ENCODE results near the gene FALEC.
A peak's percentile ranks its signal among the peaks of the same experiment; 100 is the strongest.

The FALEC gene

DNA sequence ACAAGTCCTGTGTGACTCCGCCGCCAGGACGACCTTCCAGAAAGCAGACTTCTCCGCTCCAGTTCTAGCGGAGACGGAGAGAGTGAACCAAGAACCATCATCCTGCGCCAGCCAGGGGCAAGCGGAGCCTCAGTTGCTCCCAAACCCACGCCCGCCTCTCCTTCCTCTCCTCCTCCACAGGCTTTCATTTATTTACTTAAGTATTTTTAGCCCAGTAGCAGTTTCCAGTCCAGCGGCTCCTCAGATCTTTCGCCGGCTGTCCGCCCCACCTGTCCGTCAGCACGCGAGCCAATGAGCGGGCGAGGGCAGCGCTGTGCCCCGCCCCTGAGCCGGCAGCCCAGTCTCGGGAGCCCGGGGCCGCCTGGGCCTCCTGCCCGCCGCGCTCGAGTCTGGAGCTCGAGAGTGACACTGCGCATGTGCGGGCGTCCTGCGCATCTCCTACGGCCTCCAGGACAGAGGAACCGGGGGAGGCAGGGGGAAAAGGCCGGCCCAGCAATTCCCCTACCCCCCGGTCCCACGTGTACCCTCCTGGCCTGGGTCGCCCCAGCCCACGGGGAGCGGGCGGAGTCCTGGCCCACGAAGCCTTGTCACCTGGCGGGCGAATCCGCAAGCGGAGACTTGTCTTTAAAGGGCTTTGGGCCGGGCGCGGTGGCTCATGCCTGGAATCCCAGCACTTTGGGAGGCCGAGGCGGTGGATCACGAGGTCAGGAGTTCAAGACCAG lies at the start of gene FALEC:
Gene FALEC (plus strand): TSS at position 425 of the 722 bp plus-strand sequence.
- peak; percentile 99 for DNase-seq

DNA sequence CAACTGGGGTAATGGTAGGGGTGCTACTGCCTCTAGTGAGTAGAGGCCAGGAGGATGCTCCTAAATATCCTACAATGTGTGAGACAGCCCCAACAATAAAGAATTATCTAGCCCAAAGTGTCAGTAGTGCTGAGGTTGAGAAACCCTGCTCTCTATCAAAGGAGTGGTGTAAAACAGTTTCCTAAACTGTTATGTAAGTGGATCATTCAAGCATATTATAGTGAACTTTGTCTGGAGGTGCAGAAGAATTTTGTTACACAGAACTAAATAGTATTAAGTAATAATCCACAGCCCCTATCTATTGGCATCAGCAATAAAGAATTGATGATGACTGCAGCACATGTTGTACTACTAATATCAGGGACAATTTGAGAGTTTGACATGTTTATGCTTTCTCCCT lies 48.6 kb upstream of the FALEC start:
- DNase-seq: no peak

DNA sequence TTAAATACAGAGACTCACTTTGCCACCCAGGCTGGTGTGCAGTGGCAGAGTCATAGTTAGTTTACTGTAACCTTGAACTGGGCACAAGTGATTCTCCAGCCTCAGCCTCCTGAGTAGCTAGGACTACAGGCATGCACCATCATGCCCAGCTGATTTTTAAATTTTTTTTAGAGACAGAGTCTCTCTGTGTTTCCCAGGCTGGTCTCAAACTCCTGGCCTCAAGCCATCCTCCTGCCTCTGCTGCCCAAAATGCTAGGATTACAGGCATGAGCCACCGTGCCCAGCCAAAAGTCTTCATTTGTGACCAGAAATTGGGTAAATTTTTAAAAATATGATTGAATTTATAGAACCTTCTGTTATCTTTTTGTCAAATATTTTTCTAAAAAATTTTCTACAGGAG lies 46.3 kb upstream of the FALEC start:
- DNase-seq: no peak

DNA sequence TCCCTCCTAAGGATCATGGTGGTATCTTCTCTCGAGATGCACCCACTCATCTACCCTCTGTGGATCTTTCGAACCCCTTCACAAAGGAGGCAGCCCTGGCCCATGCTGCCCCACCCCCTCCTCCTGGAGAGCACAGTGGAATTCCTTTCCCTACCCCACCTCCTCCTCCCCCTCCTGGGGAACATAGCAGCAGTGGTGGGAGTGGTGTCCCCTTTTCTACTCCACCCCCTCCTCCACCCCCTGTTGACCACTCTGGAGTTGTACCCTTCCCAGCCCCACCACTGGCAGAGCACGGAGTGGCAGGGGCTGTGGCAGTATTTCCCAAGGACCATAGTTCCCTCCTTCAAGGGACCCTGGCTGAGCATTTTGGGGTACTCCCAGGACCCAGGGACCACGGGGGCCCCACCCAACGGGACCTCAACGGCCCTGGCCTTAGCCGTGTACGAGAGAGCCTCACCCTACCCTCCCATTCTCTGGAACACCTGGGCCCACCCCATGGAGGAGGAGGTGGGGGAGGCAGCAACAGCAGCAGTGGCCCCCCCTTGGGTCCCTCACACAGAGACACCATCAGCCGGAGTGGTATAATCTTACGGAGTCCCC lies 42.9 kb upstream of the FALEC start:
- DNase-seq: no peak

DNA sequence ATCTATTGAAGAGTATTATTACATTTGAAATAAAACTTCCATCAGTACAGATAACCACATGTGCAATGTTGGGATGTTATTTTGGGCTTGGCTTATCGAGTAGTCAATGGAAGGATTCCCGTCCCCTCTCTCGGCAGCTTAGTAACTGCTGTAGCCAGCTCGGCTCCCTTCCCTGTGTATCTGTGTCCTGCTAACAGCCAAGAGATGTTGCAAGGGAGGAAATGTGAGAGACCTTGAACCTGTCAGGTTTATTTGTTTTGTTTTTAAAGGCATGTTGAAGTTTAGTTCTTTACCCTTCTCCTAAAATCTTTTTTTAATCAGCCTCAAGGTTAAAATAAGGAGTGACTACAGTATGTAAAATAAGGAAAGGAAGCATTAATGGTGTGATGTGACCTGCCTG lies 41.9 kb upstream of the FALEC start:
- DNase-seq: no peak

DNA sequence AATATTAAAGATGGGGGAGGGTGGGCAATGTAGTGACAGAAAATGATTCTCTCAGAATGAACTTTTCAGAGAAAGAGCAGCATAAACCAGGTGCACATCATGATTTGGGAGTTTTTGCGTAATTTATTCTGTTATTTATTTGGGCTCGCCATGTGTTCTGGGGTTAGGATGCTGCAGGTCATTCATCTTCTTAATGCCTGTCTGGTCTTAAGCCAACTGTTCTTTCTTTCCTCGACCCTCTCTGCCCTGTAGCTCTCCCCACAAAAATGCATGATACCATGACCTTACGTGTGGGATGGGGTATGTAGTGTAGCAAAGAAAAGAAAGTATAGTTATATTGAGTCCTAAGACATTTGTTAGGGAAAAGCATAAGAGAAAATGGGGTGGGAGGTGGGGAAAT lies 40.7 kb upstream of the FALEC start:
- no peak for DNase-seq

DNA sequence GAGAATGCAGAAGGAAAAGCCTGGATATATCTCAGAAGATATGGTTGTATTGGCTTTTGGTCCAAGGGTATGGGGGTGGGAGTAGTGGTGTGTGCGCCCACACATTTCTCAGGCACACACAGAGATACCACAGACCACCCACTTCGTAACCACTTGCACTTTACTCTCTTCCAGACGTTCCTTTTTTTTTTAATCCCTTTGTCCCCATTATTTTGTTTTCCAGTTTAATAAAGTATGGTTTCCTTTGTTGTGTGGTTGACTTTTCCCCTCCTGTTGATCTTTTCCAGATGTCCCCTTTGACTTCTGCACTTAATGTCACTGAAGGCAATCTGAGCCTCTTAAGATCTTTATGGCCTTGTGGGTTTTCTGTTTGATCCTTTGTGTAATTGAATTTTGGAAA lies 38.8 kb upstream of the FALEC start:
- DNase-seq: no peak

DNA sequence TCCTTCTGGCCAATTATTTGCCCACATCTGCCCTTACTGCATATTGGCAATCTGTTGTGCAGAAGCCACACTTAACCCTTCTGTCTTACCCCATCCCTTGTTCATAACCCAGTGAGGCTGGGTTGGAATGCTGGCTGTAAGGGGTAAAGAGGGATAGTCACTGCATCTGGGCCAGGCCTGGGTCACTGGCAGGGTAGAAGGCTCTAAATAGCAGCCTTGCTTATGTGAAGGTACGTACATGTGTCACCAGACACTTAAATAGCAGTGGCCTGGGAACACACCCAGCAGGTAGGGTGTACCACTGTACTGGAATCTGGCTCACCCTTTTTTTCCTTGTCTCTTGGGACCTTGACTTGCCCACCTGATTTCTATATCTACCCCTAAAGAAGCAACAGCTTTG lies 38.2 kb upstream of the FALEC start:
- DNase-seq: no peak

DNA sequence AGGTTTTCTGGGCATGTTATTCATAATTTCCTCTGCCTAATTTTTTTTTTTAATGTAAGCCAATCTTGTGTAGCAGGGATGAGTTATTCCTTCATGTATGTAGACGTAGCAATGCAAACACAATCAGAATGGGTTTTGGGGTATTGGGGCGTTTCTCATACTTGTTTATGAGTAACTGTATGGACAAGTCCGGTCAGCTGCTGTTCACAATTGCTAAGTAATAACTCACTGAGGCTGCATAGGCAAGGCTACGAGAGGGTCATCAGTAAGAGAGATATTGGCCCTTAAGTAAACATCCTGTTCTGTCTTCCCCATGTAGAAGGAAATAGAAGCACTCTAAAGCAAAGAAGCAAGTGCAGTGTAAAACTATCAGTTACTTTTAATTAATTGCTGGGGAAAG lies 37.8 kb upstream of the FALEC start:
- DNase-seq: no peak

DNA sequence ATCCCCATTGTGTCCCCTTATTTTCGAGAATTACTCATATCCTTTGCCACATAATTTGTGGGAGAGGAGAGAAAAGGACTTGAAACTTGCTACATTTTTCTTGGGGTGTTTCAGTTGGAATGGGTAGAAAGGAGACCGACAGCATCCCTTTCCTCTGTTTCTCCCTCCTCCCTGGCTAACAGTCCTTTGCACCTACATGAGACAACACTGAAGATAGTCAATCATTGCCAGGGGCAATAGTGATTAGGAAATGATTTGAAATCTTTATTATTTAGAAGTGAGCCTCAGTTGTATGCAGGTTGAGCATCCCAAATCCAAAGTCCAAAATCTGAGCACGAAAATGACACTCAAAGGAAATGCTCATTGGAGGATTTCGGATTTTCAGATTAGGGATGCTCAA lies 36.2 kb upstream of the FALEC start:
- no peak for DNase-seq

DNA sequence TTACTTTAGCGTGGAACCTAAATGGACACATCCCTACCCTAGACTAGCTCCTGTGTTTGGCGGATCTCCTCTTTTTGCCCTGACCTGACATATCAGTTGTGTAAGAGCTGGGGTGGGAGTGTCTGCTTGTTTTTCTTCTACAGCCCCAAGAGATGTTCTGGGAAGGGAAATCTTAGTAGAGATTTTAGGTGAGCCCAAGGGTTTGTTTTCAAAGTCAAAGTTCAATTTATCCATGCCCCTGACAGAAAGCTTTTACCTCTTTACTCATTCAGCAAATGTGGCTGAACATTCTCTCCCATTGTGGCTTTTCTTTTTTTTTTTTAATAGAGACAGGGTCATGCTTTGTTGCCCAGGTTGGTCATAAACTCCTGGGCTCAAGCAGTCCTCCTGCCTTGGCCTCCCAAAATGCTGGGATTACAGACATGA lies 35.6 kb upstream of the FALEC start:
- DNase-seq: no peak

DNA sequence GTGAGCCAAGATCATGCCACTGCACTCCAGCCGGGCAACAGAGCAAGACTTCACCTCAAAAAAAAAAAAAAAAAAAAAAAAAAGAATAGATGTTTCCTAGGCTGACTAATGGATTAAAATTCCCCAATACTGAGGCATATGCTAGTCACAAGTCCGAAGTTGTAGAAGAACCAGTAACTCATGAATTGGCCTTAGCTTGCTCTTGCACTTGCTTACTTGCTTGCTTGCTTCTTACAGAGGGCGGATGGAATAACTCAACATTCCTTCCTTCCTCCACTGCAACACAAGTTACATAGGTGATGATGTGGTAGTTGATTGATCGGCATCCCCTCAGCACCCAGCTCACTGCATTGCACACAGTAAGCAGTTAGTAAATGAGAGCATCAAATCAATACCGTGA lies 31.1 kb upstream of the FALEC start:
- no peak for DNase-seq

DNA sequence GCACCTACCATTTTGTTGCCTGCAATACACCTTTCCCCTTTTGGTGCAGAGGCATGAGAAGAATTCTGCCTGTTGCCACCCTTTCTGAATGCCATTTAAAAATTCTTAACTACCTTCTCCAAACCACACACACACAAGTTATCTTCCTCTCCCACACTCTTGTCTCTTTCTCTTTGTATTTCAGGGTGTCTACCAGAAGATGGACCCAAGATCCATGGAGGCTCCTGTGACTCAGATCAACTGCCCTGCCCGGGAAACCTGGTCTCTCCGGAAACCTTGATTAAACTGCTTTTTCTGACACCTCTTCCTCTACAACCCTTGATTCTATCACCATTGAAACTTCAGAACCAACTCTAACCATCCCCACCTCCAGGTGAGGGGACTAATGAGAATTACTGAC lies 30.7 kb upstream of the FALEC start:
- no peak for DNase-seq

DNA sequence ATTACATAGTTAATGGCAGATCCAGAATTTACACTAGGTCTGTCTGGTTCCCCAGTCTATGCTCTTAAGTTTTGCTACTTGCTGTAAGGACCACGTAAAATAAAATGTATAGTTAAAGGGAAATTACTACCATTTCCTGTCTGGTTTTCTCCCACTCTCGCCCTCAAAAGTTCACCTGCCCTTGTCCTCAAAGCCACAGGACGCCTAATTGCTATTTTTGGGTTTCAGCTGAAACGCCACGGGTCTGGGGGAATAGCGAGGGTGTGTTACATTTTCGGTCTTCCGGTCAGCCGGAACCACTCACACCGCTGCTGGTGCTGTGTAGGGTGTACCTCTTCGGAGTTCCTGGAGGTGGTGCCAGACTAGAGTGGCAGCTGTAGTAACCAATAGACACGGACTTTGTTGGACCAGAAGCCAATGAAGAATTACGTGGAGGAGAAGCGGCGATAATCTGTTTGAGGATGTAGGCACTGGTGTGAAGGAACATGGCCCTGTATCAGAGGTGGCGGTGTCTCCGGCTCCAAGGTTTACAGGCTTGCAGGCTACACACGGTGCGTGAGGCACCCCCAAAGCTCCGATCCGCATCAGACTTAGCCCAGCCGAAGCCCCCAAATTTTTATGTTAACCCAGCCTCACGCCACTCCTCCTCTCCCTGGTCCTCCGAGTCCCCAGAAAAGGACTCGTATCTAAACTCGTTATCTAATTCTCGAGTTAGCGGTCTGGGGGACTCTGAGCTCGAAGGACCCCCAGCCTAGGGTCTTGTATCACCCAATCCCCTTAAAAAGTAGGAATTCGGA lies 28.4 kb upstream of the FALEC start, which contains the start of gene TARS2:
Gene TARS2 (plus strand): TSS at position 454 of the 797 bp plus-strand sequence. CDS start 32 bp downstream, at position 486.
- DNase-seq: peak; percentile 100

DNA sequence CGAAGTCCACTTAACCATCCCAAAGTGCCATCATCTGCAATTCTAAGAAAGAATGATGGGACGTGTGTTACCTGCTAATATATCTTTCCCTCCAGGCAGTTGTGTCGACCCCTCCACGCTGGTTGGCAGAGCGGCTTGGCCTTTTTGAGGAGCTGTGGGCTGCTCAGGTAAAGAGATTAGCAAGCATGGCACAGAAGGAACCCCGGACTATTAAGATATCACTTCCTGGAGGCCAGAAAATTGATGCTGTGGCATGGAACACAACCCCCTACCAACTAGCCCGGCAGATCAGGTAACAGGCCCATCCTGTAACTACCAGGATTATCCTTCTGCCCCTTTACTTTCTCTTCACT lies 27.8 kb upstream of the FALEC start:
- no peak for DNase-seq

DNA sequence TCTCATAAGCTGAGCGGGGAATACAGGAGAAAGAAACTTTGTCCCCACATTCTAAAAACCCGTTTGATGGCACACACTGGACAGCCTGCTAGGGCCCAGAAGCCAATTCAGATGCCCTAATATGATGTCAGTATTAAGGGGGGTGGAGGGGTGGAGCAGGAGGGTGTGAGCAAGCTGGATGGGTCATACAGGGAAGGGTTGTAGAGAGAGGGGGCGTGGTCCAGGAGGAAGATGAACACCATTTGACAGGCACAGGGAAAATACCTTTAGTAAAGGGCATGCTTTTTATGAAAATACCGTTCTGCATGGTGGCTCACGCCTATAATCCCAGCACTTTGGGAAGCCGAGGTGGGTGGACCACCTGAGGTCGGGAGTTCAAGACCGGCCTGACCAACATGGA lies 22.4 kb upstream of the FALEC start:
- DNase-seq: no peak

DNA sequence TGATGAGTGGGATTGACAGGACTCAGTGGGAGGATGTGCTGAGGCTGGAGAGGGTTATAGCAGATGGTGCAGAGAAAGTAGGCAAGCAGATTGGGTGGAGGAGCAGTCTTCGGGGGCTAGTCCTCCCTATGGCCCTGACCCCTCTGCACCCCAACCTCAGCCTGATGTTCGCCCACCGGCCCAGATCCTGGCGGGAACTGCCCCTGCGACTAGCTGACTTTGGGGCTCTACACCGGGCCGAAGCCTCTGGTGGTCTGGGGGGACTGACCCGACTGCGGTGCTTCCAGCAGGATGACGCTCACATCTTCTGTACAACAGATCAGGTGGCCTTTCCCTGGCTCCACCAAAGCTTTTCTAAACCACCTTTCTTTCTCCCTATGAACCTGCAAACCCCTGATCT lies 17.2 kb upstream of the FALEC start:
- no peak for DNase-seq

DNA sequence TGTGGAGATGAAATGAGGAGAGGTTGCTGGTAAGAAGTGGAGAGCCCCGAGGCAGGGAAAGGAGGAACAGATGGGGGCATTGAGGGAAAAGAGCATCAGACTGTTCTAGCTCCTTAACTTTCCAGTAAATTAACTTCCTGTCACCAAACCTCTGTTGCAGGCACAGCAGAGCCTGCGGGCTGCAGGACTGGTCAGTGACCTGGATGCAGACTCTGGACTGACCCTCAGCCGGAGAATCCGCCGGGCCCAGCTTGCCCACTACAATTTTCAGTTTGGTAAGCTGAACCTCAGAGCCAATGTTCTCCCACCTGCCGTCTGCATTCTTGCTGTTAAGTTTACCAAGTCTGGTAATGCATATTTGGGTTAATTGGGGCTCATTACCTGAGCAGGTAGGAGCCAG lies 10.1 kb upstream of the FALEC start:
- no peak for DNase-seq

DNA sequence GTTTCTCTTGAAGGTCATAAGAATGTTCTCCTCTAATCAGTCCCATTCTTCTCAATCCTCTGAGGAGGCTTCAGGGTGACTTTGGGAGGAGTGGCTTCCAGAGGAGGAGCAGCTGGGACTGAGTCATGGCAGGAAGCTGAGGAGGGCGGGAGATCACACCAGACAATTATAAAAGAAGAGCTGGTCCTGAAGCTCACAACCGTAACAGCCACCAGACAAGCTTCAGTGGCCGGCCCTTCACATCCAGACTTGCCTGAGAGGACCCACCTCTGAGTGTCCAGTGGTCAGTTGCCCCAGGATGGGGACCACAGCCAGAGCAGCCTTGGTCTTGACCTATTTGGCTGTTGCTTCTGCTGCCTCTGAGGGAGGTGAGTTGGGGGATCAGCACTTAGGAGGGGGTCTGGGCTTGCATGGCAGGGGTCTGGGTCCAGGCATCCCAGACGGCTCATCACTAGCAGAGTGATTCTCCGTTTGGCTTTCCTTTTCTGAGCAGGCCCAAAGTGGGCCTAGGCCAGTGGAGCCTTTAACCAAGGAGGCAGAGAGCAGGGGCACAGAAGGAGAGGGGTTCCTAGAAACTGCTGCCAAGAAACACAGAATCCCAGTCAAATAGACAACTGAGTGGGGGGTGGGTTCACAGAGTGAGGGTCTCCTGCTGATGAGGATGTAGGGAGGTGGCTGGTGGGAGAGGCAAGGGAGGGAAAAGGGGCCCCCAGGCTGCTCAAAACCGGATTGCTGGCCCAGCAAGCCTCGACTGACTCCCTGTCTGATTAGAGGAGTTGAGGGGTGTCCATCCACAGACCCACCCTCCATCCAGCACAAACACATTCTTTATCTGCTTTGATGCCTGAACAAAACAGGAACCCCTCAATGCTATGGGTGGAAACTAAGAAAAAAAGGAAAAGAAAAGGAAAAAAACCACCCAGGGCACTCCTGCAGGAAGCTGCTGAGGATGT lies 7.4 kb upstream of the FALEC start, which contains the start of gene ECM1:
Gene ECM1 (plus strand): TSS at position 198 of the 953 bp plus-strand sequence. CDS start 101 bp downstream, at position 299.
- DNase-seq: no peak

DNA sequence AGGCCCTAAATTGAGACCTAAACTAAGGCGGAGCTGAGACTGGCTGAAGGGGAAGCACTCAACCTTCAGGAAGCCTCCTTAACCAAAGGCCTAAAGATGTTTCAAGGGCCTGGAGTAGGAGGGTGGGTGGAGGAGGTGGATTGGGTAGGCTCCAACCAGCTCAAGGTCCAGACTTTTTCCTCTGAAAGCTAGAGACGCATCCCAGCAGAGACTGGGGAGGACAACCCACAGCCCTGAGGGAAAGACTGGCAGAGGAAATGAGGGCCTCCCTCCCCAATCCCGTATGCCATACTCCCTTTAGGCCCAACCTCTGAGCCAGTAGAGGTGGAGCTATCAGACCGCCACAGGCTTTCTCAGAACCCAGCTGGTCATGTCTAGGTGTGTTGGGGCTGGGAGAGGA lies 6.6 kb upstream of the FALEC start:
- no peak for DNase-seq

DNA sequence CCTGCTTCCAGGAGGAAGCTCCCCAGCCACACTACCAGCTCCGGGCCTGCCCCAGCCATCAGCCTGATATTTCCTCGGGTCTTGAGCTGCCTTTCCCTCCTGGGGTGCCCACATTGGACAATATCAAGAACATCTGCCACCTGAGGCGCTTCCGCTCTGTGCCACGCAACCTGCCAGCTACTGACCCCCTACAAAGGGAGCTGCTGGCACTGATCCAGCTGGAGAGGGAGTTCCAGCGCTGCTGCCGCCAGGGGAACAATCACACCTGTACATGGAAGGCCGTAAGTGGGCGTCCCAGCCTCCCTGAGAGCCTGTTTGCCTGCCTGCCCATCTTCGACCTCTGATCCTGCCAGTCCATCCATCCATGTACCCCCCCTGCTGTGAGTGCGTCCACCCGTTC lies 4.0 kb upstream of the FALEC start:
- peak; percentile 28 for DNase-seq

DNA sequence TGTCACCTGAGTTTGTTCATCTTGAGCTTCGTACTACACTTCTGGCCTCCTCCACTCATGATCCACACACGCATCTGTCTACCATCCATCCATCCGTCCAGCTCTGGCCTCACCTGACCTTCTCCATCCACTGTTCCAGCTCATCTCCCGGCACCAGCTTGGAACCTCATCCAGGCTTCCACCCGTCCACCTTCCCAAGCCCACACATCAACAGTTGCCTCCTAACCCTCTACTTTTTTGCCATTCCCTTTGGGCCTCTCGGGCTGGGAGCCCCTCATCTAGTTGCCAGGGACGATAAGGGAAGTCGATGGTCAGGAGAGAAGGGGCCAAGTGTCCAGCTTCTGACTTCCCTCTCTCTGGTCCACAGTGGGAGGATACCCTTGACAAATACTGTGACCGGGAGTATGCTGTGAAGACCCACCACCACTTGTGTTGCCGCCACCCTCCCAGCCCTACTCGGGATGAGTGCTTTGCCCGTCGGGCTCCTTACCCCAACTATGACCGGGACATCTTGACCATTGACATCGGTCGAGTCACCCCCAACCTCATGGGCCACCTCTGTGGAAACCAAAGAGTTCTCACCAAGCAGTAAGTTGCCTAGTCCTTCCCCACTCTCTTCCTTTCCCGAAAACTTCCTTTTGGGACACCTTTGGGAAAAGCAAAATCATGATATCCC lies 3.4 kb upstream of the FALEC start:
- DNase-seq: no peak
